IMR-90 (cell line): ENCODE results near the gene MIPEP. TPM values are rescaled to one million over a fixed set of nuclear protein-coding genes. Genes with fewer than 3 reads are reported as not detected.

Experiments
- ATAC-seq: fragments of 200-7000 bp; cut with Tn5 transposase; 2 replicates; pipeline ENCODE4 v1.9.1; 2020; ENCODE audit warnings: low read depth, mild to moderate bottlenecking, moderate library complexity
- BruUV-seq: library from RNA; stranded (reverse); fragments of 400-500 nt; replicated peaks from 2 replicates; lab custom pipeline; 2021; lab: Mats Ljungman, UMichigan
- CTCF ChIA-PET: fragments of 300-600 bp; formaldehyde crosslinking; extraction: SDS; loops from one replicate; lab custom pipeline; 2021; ENCODE audit warnings: antibody characterized with exemption; lab: Yijun Ruan, JAX
- POLR2A ChIA-PET: fragments of 300-600 bp; sonication (Branson Sonifier 250); formaldehyde crosslinking; loops from one replicate; lab custom pipeline; 2022; ENCODE audit warnings: antibody characterized with exemption; ENCODE audit not compliant: unreplicated experiment; lab: Charles Lee
- DNase-seq: peaks from one replicate; pipeline ENCODE4 v3.0.0; 2013
- H2AFZ ChIP-seq: replicated peaks from 2 replicates; pipeline ENCODE3; 2013; ENCODE audit warnings: low read length, mild to moderate bottlenecking; ENCODE audit not compliant: poor library complexity
- H2AK5ac ChIP-seq: 2 replicates; pipeline ENCODE4 v1.6.1; 2013; ENCODE audit warnings: low read depth, low read length, inconsistent platforms
- H2AK9ac ChIP-seq: replicated peaks from 2 replicates; pipeline ENCODE3; 2013; ENCODE audit warnings: mild to moderate bottlenecking, low read depth, low read length, moderate library complexity; ENCODE audit not compliant: poor library complexity
- H2BK120ac ChIP-seq: 2 replicates; pipeline ENCODE4 v1.6.1; 2013; ENCODE audit warnings: low read depth, low read length, inconsistent platforms
- H2BK15ac ChIP-seq: 3 replicates; pipeline ENCODE4 v1.6.1; 2013; ENCODE audit warnings: low read depth, low read length, inconsistent platforms
- H2BK20ac ChIP-seq: 2 replicates; pipeline ENCODE4 v1.6.1; 2013; ENCODE audit warnings: low read depth, mild to moderate bottlenecking, inconsistent platforms, low read length, moderate library complexity
- H2BK5ac ChIP-seq: 2 replicates; pipeline ENCODE4 v1.6.1; 2013; ENCODE audit warnings: mild to moderate bottlenecking, low read depth, low read length, inconsistent platforms; ENCODE audit not compliant: poor library complexity, severe bottlenecking
- H3K14ac ChIP-seq: replicated peaks from 2 replicates; pipeline ENCODE4 v1.6.1; 2013; ENCODE audit warnings: low read depth, low read length, inconsistent platforms
- H3K18ac ChIP-seq: 2 replicates; pipeline ENCODE4 v1.6.1; 2013; ENCODE audit warnings: low read depth, low read length, control low read depth
- H3K23ac ChIP-seq: 2 replicates; pipeline ENCODE4 v1.6.1; 2013; ENCODE audit warnings: low read depth, low read length, inconsistent platforms
- H3K27ac ChIP-seq: 2 replicates; pipeline ENCODE4 v1.5.1; 2013; ENCODE audit warnings: mild to moderate bottlenecking, control low read depth, low read length; ENCODE audit not compliant: insufficient read depth
- H3K27me3 ChIP-seq: 2 replicates; pipeline ENCODE4 v1.6.1; 2013; ENCODE audit warnings: low read length; ENCODE audit not compliant: control insufficient read depth, insufficient read depth
- H3K36me3 ChIP-seq: 2 replicates; pipeline ENCODE4 v1.6.1; 2013; ENCODE audit warnings: low read length, mixed read lengths; ENCODE audit not compliant: control insufficient read depth, insufficient read depth
- H3K4ac ChIP-seq: 2 replicates; pipeline ENCODE4 v1.6.1; 2013; ENCODE audit warnings: low read depth, low read length, inconsistent platforms
- H3K4me1 ChIP-seq: 2 replicates; pipeline ENCODE4 v1.6.1; 2013; ENCODE audit warnings: low read length, mixed read lengths; ENCODE audit not compliant: control insufficient read depth, insufficient read depth
- H3K4me2 ChIP-seq: 2 replicates; pipeline ENCODE4 v1.6.1; 2013; ENCODE audit warnings: low read depth, mild to moderate bottlenecking, control low read depth, low read length, moderate library complexity
- H3K4me3 ChIP-seq: 2 replicates; pipeline ENCODE4 v1.5.1; 2013; ENCODE audit warnings: low read depth, mild to moderate bottlenecking, control low read depth, low read length, moderate library complexity; ENCODE audit not compliant: insufficient read depth
- H3K56ac ChIP-seq: 2 replicates; pipeline ENCODE4 v1.6.1; 2013; ENCODE audit warnings: low read length, inconsistent platforms; ENCODE audit not compliant: insufficient read depth; ENCODE audit errors: extremely low read depth
- H3K79me1 ChIP-seq, 2 experiments: 2 replicates each; pipeline ENCODE4 v1.6.1; 2013; ENCODE audit warnings: low read length in 2 of 2, inconsistent platforms in 1 of 2, low read depth in 1 of 2
- H3K9ac ChIP-seq: 2 replicates; pipeline ENCODE4 v1.6.1; 2013; ENCODE audit warnings: low read depth, low read length, control low read depth
- H3K9me1 ChIP-seq: 2 replicates; pipeline ENCODE4 v1.6.1; 2013; ENCODE audit warnings: low read length, inconsistent platforms; ENCODE audit not compliant: insufficient read depth
- H3K9me3 ChIP-seq: 2 replicates; pipeline ENCODE4 v1.6.1; 2013; ENCODE audit warnings: low read length; ENCODE audit not compliant: control insufficient read depth, insufficient read depth
- H4K20me1 ChIP-seq: 2 replicates; pipeline ENCODE4 v1.6.1; 2013; ENCODE audit warnings: low read length, inconsistent platforms; ENCODE audit not compliant: insufficient read depth
- H4K5ac ChIP-seq: 2 replicates; pipeline ENCODE4 v1.6.1; 2013; ENCODE audit warnings: mild to moderate bottlenecking, low read depth, low read length, control low read depth
- H4K8ac ChIP-seq, 2 experiments: 2 replicates each; pipeline ENCODE4 v1.6.1; 2013; ENCODE audit warnings: low read depth in 2 of 2, low read length in 2 of 2, control low read depth in 1 of 2, inconsistent platforms in 1 of 2
- H4K91ac ChIP-seq: 2 replicates; pipeline ENCODE4 v1.6.1; 2013; ENCODE audit warnings: low read depth, low read length, inconsistent platforms; ENCODE audit not compliant: insufficient read depth
- BHLHE40 ChIP-seq: fragments of 150-350 bp; IDR thresholded peaks from 2 replicates; pipeline ENCODE4 v1.6.1; 2016; ENCODE audit warnings: mild to moderate bottlenecking, low read depth, low read length
- CEBPB ChIP-seq: IDR thresholded peaks from 2 replicates; pipeline ENCODE4 v1.6.1; 2012; ENCODE audit warnings: low read depth, low read length, improper control_type of control experiment
- CHD1 ChIP-seq: IDR thresholded peaks from 2 replicates; pipeline ENCODE4 v1.6.1; 2012; ENCODE audit warnings: low read depth, low read length, improper control_type of control experiment
- FOS ChIP-seq: fragments of 150-350 bp; IDR thresholded peaks from 2 replicates; pipeline ENCODE4 v1.6.1; 2016; ENCODE audit warnings: low read depth, low read length
- MAFK ChIP-seq: IDR thresholded peaks from 2 replicates; pipeline ENCODE4 v1.6.1; 2012; ENCODE audit warnings: low read depth, low read length, improper control_type of control experiment
- MAZ ChIP-seq: IDR thresholded peaks from 2 replicates; pipeline ENCODE4 v1.6.1; 2012; ENCODE audit warnings: low read depth, mild to moderate bottlenecking, low read length, improper control_type of control experiment, moderate library complexity, borderline replicate concordance
- MXI1 ChIP-seq: IDR thresholded peaks from 2 replicates; pipeline ENCODE4 v1.6.1; 2012; ENCODE audit warnings: low read depth, mild to moderate bottlenecking, low read length, moderate library complexity, borderline replicate concordance
- NFE2L2 ChIP-seq: fragments of 150-350 bp; IDR thresholded peaks from 2 replicates; pipeline ENCODE4 v1.6.1; 2016; ENCODE audit warnings: low read depth, mild to moderate bottlenecking, low read length
- POLR2A ChIP-seq: IDR thresholded peaks from 2 replicates; pipeline ENCODE4 v1.6.1; 2012; ENCODE audit warnings: mild to moderate bottlenecking, low read depth, low read length
- RAD21 ChIP-seq: IDR thresholded peaks from 2 replicates; pipeline ENCODE4 v1.6.1; 2012; ENCODE audit warnings: low read length, improper control_type of control experiment
- RCOR1 ChIP-seq: IDR thresholded peaks from 2 replicates; pipeline ENCODE4 v1.6.1; 2012; ENCODE audit warnings: mild to moderate bottlenecking, low read length, improper control_type of control experiment; ENCODE audit not compliant: insufficient replicate concordance
- RFX5 ChIP-seq: IDR thresholded peaks from 2 replicates; pipeline ENCODE4 v1.8.0; 2012; ENCODE audit warnings: low read depth, mild to moderate bottlenecking, low read length, moderate library complexity
- SMC3 ChIP-seq: fragments of 150-350 bp; IDR thresholded peaks from 2 replicates; pipeline ENCODE4 v1.6.1; 2016; ENCODE audit warnings: low read depth, mild to moderate bottlenecking, antibody characterized with exemption, low read length, moderate library complexity
- WGBS, 2 experiments: methylation state at CpG; one replicate each; pipeline versions ENCODE4 v1.1.5 to v1.1.7; 2013; ENCODE audit warnings: missing lambda C conversion rate in 2 of 2; ENCODE audit not compliant: insufficient read length in 1 of 2; ENCODE audit errors: extremely low coverage in 2 of 2; 5-methylcytosine and 5-hydroxymethylcytosine counted together
- dilution Hi-C: fragments of 300-500 bp; cut with HindIII; formaldehyde crosslinking; loops from one replicate; pipeline ENCODE4 v1.14.3; 2018; ENCODE audit warnings: low sequenced_read_pairs; ENCODE audit not compliant: unreplicated experiment
- in situ Hi-C: fragments of 300-500 bp; cut with MboI; formaldehyde crosslinking; loops from 3 replicates; pipeline ENCODE4 v1.14.3; 2019; ENCODE audit warnings: low sequenced_read_pairs, inconsistent platforms, mixed read lengths
- intact Hi-C: fragments of 100-400 bp; cut with micrococcal nuclease; formaldehyde crosslinking; loops from 2 replicates; pipeline ENCODE4 v1.10.0; 2022
- polyA plus RNA-seq, 3 experiments: library from polyadenylated mRNA; depleted of rRNA; stranded (reverse); fragments of >200 nt; gene quantifications; 2 replicates each; pipeline ENCODE4 v1.2.3, GENCODE V29; 2012; ENCODE audit warnings: low replicate concordance in 1 of 3
- total RNA-seq: library from RNA; depleted of rRNA; stranded (reverse); fragments of >200 nt; gene quantifications from 2 replicates; pipeline ENCODE4 v1.2.3, GENCODE V29; 2012
- TF ChIP-seq, protein P1 (sequence below): conservative IDR thresholded peaks from 2 replicates; pipeline ENCODE4 v1.5.1; 2012; ENCODE audit warnings: mild to moderate bottlenecking, low read depth, low read length, improper control_type of control experiment
- TF ChIP-seq, protein P2 (sequence below): fragments of 150-350 bp; IDR thresholded peaks from 2 replicates; pipeline ENCODE4 v1.6.1; 2016; ENCODE audit warnings: low read depth, mild to moderate bottlenecking, low read length, moderate library complexity, borderline replicate concordance
- TF ChIP-seq, protein P3 (sequence below): fragments of 150-350 bp; IDR thresholded peaks from 2 replicates; pipeline ENCODE4 v1.6.1; 2017; ENCODE audit warnings: mild to moderate bottlenecking, antibody characterized with exemption, low read length, low read depth

Gene MIPEP
- total and polyA plus RNA-seq, 2 of the 4 experiments (the other 2 are of a cell fraction): 15.0 to 21.5 TPM

DNA sequence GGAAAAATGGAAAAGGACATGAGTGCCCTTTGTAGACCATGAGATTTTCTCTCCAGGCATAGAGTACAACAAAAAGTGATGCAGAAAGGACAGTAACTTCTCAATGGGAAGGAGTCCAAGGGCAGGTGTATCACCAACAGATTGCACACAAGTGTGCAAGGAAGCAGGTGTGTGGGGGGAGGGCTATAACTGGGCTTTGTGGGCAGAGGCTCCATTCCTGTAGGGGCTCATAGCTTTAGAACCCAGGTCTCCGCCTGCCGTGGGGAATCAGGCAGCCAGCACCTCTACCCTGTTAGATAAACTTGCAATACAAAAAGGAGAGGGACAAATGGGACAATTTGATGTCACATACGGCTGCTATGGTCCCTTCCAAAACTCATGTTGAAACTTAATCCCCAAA, 119.8 kb downstream of the MIPEP start:
- CTCF ChIA-PET: no interaction called here
- Histone ChIP-seq H3K23ac (no peak overlapping the region), H3K9me3 (no peaks in the 10 kb centered on the region), H4K5ac (no peak overlapping the region; the same call in 1 of the 2 replicates), H3K4ac (no peak overlapping the region; the same call in 1 of the 2 replicates), H3K79me1 (peaks cover 0 to 5% of the 10 kb centered on the region in 2 experiments; a peak in 1 of 4 replicates), H2AK5ac (peak overlapping the region; percentile 26; the same call in 1 of the 2 replicates), H3K27ac (no peak overlapping the region), H3K9me1 (peaks cover 11% of the 10 kb centered on the region), H2BK120ac (no peak overlapping the region), H3K18ac (no peak overlapping the region), H3K9ac (no peak overlapping the region), H3K4me2 (no peak overlapping the region), H2BK5ac (no peak overlapping the region), H3K36me3 (no peaks in the 10 kb centered on the region), H2BK15ac (no peak overlapping the region), H3K4me1 (peaks cover 13% of the 10 kb centered on the region), H4K8ac (no peak overlapping the region), H2BK20ac (no peak overlapping the region), H3K56ac (no peak overlapping the region), H3K27me3 (no peaks in the 10 kb centered on the region), H2AFZ (no peak overlapping the region), H3K14ac (no peak overlapping the region), H3K4me3 (no peak overlapping the region), H4K20me1 (no peaks in the 10 kb centered on the region), H2AK9ac (no peak overlapping the region), H4K91ac (0 out of 2 replicates have a peak overlapping the region, but pooled peaks have one; percentile 46)
- no CpG with 5 or more reads among the region's 3 CpGs for WGBS, 2 experiments
- in situ Hi-C loops: no loop called here
- ATAC-seq: no peak
- POLR2A ChIA-PET: no interaction called here
- DNase-seq: no peak
- dilution Hi-C loops: no loop called here
- TF ChIP-seq POLR2A (no peak), NFE2L2 (no peak), RAD21 (no peak), BHLHE40 (no peak), MXI1 (no peak), CHD1 (no peak), RFX5 (no peak), RCOR1 (no peak), SMC3 (no peak), FOS (no peak), MAZ (no peak), CEBPB (no peak), MAFK (no peak)
- TF ChIP-seq, protein P1, sequence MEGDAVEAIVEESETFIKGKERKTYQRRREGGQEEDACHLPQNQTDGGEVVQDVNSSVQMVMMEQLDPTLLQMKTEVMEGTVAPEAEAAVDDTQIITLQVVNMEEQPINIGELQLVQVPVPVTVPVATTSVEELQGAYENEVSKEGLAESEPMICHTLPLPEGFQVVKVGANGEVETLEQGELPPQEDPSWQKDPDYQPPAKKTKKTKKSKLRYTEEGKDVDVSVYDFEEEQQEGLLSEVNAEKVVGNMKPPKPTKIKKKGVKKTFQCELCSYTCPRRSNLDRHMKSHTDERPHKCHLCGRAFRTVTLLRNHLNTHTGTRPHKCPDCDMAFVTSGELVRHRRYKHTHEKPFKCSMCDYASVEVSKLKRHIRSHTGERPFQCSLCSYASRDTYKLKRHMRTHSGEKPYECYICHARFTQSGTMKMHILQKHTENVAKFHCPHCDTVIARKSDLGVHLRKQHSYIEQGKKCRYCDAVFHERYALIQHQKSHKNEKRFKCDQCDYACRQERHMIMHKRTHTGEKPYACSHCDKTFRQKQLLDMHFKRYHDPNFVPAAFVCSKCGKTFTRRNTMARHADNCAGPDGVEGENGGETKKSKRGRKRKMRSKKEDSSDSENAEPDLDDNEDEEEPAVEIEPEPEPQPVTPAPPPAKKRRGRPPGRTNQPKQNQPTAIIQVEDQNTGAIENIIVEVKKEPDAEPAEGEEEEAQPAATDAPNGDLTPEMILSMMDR: no peak
- TF ChIP-seq, protein P2, sequence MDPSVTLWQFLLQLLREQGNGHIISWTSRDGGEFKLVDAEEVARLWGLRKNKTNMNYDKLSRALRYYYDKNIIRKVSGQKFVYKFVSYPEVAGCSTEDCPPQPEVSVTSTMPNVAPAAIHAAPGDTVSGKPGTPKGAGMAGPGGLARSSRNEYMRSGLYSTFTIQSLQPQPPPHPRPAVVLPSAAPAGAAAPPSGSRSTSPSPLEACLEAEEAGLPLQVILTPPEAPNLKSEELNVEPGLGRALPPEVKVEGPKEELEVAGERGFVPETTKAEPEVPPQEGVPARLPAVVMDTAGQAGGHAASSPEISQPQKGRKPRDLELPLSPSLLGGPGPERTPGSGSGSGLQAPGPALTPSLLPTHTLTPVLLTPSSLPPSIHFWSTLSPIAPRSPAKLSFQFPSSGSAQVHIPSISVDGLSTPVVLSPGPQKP: no peak
- TF ChIP-seq, protein P3, sequence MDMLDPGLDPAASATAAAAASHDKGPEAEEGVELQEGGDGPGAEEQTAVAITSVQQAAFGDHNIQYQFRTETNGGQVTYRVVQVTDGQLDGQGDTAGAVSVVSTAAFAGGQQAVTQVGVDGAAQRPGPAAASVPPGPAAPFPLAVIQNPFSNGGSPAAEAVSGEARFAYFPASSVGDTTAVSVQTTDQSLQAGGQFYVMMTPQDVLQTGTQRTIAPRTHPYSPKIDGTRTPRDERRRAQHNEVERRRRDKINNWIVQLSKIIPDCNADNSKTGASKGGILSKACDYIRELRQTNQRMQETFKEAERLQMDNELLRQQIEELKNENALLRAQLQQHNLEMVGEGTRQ: no peak
- no TSS peak for BruUV-seq
- intact Hi-C loops: no loop called here
